Activated T-cell treated with anti-CD3 and anti-CD28 coated beads for 4 hours (primary cell): ENCODE data around the gene CFAP73.

Experiments
- DNase-seq: peaks from one replicate; pipeline ENCODE4 v3.0.0-alpha.2; 2020

The CFAP73 gene

DNA sequence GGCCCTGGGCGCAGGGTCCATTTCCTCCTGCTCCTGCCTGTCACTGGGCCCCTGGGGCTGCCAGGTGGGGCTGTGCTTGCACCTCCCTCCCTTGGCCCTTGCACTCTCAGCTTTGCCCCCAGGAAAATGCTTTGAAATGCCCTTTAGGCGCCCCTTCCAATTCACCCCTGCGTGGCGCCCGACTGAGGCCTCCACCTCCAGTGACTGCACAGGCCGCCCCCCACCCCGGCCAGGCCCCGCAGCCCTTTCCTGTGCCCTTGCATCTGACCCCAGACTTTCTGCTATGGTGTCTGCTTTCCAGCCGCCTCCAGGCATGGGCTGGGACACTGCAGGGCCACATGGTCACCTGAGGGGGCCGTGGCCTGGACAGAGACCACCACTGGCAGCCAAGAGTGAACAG is 18.3 kb downstream of the CFAP73 start:
- DNase-seq: no peak

DNA sequence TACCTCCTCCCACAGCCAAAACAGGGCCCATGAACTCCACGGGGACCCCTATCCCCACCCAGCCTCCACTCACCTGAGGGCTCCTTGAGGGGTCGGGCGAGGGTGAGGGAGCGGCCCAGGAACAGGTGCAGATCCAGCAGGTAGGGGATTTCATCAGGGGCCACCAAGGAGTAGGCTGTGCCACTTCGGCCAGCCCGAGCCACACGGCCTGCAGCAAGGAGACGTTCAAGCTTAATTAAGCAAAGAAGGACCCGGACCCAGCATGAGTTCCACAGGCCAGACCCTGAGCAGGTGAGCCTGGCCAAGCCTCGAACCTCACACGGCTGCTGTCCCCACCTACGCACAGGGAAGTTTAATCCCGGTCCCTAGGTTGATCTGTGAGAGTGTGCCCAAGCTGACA is 20.2 kb downstream of the CFAP73 start:
- DNase-seq: no peak

DNA sequence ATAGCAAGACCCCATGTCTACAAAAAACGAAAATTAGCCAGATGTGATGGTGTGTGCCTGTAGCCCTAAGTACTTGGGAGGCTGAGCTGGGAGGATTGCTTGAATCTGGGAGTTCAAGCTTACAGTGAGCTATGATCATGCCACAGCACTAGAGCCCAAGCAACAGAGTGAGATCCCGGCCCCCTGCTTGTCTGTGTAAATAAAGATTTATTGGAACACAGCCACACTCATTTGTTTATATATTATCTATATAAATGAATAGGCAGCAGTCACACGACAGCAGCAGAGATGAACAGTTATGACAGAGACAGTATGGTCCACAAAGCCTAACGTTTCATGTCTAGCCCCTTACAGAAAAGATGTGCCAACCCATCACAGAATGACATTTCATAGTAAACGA is 20.9 kb downstream of the CFAP73 start:
- no peak for DNase-seq

DNA sequence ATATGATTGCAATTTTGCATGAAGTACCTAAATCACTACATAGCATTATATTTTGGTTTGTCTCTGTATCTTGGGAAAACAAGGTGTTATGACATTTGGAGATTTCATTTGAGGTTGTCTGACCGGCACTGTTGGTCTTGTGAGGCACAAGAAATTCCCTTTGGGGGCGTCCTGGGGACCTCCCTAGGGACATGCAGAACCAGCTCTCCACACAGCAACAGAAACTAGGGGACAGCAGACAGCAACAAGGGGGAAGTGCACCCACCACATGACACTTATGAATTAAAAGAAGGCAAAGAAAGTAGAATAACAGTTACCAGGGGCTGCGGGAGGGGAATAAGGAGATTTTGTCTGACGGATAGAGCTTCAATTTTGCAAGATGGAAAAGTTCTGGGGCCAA is 21.4 kb downstream of the CFAP73 start:
- no peak for DNase-seq

DNA sequence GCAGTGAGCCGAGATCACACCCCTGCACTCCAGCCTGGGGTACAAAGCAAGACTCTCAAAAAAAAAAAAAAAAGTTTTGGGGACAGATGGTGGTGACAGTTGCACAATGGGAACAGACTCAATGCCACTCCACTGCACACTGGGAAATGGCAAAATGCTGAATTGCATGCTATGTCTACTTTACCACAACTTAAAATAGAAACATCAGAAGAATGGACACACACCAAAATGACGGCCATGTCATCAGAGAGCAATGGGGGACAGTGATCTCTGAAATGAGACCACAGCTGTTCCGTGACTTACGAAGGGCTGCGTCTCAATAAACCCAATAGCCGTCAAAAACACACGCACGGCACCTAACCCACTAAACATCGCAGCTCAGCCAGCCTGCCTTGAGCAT is 22.0 kb downstream of the CFAP73 start:
- DNase-seq: no peak

DNA sequence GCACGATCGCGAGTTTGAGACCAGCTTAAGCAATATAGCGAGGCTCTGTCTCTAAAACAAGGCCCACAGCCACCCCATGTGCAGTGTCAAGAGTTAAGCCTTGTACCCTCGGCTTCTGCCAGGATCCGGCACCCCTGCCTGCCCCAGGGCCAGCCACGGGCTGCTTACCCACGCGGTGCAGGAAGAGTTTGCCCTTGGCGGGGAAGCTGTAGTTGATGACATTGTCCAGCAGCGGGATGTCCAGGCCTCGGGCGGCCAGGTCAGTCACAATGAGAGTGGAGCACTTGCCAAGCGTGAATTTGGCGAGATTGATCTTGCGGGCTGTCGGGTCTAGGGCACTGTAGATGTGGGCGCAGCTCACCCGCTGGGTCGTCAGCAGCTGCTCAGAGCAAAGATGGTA is 22.7 kb downstream of the CFAP73 start:
- no peak for DNase-seq

DNA sequence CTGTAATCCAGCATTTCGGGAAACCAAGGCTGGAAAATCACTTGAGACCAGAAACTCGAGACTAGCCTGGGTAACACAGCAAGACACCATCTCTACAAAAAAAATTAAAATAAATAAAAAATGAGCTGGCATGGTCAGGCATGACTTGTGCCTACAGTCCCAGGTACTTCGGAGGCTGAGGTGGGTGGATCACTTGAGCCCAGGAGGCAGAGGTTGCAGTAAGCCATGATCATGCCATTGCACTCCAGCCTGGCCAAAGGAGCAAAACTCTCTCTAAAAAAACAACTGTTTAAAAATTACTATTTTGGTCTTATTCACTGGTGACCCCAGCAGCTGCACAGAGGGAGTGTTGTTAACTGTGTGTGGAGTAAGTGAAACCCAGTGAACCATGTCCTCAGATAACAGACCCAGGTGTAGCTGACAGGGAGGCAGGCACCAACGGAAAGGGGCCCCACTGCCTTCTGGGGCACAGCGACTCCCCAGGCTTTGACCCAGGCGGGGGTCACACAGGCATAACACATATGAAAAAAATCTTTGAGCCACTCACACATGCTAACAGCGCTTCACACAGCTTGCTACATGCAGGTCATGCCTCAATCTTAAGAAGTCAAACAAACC is 23.7 kb downstream of the CFAP73 start:
- DNase-seq: no peak

DNA sequence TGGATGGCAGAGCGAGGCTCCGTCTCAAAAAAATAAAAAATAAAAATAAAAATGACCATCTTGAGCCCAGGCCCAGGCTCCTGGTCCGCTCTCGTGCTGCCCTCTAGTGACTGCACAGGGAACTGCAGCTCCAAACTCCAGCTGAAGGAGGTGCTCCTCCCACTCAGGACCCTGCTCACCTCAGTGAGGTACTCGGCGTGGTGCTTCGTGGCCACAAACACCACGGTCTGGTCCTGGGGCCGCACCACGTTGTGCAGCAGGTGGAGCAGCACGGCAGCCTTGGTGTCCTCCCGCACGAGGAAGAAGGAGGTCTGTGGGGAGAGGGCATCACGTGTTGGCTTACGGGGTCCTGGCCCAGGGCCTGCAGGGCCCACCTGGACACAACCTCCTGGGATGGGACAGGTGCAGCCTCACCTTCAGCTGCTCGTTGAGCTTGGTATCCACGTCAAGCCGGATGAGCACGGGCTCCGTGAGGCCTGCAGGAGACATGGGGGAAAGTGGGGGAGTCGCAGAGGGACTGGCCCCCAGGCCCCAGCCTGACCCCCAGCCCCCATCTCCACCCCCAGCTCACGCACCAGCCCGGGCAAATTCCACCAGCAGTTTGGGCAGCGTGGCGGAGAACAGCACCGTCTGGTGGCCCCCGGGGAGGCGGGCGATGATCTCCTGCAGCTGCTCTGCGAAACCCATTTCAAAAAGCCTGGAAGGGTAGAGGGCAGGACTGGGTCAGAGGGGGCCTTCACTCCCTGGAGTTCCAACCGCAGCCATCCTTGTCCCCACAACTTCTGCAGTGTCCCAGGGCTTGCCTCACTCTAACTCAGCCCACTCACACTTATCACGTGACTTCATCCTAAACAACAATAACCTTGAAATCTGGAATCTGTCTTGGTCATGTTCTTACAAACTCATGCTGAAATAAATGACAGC is 25.2 kb downstream of the CFAP73 start:
- DNase-seq: peak; percentile 73

DNA sequence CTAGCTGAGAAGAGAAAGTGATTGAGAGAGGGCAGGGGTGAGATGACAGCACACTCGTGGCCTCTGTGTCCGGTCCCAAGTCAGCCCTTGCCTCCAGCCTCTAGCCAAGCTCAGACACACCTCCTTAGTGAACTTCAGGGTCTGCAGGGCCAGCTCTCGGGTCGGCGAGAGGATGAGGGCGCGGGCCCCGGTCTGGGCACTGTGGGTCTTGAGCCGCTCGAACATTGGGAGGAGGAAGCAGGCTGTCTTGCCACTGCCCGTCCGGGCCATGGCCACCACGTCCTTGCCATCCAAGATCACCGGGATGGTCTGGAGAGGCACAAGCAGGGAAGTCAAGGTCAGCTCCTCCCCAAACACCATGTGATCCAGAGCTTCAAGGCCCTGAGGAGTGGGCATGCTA is 29.5 kb downstream of the CFAP73 start:
- no peak for DNase-seq

DNA sequence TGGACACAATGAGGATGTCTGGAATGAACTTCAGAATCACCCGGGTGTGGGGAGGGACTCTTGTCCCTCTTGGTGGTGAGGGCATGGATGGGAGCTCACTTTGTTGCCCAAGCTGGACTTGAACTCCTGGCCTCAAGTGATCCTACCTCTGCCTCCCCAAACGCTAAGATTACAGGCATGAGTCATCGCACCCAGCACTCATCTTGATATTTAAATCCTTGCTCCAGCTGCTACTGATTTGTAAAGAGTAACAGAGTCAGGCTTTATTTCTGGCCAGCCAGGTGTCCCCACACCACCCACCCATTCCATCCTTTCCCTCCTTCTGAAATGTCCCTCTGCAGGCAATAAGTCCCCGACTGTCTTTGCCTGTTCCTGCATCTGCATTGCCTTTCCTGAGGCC is 30.8 kb downstream of the CFAP73 start:
- no peak for DNase-seq

DNA sequence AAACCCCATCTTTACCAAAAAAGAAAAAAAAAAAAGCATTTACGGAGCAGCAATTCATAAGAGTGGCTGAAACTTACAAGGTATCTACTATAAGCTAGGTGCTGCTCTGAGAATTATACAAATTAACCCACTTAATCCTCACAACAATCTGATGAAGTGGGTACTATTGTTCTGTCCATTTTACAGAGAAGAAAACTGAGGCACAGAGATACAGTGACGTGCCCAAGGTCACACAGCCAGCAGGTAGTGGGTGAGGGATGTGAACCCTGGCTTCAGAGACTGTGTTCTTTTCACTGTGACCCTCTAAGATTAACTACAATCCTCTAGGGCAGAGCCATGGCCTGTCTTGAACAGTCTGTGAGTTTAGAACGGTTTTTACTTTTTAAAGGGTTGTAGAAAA is 32.5 kb downstream of the CFAP73 start:
- no peak for DNase-seq

DNA sequence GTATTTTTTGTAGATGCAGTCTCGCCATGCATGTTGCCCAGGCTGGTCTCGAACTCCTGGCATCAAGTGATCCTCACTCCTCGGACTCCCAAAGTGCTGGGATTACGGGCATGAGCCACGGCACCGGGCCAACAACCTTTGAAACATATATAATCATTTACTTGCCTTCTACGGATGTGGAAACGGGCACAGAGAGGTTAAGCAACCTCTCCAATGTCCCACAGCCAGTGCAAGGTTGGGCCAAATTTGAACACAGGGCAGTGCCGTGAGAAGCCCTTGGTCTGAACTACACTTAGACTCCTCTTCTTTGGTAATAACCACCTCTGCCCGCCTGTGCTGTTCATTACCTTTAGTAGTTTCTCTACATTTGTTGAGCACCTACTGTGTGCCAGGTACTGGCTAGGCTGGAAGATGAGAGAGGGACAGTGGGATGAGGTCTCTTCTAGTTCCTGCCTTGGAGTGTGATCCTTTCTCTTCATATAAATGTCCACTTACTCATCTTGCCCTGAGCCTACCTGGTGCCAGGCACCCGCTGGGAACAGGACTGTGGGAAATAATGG is 33.6 kb downstream of the CFAP73 start:
- no peak for DNase-seq

DNA sequence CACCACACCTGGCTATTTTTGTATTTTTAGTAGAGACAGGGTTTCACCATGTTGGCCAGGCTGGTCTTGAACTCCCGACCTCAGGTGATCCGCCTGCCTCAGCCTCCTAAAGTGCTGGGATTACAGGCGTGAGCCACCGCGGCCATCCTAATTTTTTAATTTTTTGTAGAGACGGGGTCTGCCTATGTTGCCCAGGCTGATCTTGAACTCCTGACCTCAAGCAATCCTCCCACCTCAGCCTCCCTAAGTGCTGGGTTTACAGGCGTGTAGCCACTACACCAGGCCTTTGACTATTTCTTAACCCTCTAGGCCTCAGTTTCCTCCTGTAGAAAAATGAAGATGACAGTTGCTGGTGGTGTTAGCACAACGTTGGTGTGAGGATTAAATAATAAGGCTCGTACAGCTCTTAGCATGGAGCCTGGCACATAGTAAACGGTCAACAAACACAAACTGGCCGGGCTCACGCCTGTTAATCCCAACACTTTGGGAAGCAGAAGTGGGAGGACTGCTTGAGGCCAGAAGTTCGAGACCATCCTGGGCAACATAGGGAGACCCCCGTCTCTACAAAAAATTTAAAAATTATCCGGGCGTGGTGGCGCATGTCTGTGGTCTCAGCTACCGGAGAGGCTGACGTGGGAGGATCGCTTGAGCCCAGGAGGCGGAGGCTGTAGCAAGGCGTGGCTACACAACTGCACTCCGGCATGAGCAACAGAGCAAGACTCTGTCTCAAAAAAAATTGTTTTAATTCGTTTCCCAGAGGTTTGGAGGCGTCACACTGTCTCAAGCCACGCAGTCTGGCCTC is 34.8 kb downstream of the CFAP73 start:
- DNase-seq: no peak

DNA sequence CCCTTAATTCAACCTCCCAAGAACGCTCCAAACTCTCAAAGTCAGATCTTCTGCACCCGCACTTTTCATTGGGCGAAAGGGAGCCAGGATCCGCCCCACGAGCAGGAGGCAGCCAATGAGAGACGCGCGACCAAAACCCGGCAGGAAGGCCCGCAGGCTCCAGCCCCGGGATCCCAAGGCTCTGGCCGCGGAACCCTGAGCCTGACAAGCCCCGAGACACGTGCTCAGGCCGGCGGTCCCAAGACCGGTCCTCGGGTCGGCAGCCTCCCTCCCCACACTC is 35.3 kb downstream of the CFAP73 start:
- DNase-seq: peak; percentile 74

DNA sequence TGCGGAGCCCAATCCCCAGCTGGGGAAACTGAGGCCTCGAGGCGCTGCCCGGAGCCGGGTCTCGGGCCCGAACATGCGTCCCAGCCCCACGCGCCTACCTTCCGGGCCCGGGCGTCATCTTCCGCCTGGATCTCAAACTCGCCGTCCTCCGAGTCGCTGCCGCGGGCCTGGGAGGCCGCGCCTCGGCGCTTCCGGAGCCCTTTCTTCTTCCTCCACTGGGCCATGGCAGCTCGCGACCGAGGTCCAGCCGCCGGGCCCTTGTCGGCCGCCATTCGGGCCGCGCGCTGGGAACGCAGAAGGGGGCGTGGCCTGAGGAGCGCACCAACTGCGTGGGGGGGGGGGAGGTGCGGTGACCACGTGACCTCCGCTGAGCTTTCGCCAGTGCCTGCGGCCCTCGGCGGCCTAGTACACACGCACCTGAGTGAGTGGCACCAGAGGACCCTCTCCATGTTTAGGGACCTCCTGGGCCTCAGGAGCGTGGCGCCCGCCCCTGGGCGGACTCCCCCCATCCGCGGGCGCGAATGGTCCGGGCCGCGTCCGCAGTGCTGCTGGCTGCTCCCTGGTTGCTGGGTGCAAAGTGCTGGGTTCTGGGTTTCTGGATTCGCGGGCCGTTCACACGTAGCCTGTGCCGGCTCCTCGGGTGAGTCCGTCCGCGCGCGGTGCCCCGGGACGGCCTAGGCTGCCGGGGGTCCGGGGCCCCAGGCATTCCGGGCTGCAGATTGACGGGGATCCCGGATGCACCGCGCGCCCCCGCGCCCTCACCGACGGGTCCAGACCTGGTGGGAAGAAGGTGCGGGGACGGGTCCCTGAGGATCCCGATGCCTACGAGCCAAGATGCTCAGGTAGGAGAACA is 35.9 kb downstream of the CFAP73 start, which contains the start of the genes DDX54 and RITA1:
DDX54 (minus strand) TSS at position 299 of the 853 bp plus-strand sequence; CDS start at position 272, 27 bp downstream.
RITA1 (plus strand) TSS at position 542 of the 853 bp plus-strand sequence. CDS start 1,026 bp downstream, outside the sequence.
- DNase-seq: peak; percentile 74

DNA sequence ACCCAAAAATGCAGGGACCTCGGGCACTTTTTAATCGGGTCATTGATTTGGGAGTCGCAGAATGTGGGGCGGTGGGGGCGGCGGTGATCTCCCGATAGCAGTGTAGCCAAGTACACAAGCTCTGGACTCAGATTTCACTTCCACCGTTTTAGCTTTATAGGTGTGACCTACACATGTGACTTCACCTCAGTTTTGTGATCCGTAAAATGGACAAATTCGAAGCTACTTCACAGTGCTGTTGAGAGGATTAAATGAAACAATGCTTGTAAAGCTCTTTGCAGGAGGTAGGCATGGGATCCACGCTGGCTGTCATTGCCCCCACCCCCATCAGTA is 36.5 kb downstream of the CFAP73 start:
- DNase-seq: no peak

DNA sequence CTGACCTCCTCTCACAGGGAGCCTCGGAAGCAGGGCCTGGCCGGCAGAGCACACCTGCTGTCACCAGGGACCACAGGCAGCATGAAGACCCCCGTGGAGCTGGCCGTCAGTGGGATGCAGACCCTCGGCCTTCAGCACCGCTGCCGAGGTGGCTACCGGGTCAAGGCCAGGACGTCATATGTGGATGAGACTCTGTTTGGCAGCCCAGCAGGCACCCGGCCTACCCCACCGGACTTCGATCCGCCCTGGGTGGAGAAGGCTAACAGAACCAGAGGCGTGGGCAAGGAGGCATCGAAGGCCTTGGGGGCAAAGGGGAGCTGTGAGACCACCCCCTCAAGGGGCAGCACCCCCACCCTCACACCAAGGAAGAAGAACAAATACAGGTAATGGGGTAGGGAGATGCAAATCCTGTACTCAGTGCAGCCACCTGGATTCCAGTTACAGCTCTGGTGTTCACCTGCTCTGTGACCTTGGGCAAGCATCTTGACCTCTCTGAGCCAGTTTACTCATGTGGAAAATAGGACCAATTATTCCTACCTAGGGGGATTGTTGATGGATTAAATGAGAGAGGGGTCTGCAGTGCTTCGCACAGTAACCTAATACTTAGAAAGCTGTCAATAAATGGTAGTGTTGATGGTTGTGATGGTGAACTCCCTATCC is 37.3 kb downstream of the CFAP73 start:
- no peak for DNase-seq

DNA sequence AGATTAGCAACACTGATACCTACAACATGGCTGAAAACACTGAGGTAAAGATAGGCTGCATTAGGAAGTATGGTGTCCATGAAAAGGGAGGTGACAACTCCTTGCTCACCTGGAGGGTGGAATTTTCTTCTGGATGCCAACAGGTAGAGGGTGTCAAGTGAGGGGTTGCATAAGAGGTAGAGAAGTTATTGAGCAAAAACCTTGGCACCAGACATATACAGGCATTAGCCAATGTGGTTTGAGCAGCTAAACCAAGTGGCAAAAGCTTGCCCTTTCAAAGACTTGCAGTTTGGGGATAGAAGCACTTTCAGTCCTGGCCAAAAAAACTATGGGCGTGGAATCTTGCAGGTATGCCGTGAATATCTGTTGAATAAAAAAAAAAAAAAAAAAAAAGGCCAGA is 39.8 kb downstream of the CFAP73 start:
- no peak for DNase-seq

DNA sequence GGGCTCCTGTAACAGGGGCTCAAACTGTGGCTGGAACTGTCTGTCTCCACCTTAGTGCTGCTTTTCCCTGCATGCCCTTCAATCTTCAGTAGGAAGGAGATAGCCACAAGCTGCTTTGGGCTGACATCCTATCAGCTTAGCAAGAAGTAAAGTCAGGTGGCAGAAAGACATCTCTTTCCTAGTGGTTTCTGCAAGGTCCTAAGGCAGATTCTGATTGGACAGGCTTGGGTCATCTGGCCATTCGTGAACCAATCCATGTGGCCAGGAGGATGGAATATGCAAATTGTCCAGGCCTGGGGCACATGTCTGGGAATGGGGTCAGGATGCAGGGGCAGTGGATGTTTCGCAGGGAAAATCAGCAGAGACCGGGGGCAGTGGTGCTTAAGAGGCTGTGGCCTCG is 41.2 kb downstream of the CFAP73 start:
- no peak for DNase-seq

DNA sequence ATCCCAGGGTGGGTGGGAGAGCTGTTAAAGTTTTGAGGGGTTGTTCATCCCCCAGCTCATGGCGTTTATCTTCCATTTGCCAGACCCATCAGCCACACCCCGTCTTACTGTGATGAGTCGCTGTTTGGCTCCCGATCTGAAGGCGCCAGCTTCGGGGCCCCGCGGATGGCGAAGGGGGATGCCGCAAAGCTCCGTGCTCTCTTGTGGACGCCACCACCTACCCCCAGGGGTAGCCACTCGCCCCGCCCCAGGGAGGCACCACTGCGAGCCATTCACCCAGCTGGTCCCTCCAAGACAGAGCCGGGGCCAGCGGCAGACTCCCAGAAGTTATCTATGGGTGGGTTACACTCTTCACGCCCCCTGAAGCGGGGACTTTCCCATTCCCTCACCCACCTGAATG is 41.7 kb downstream of the CFAP73 start:
- no peak for DNase-seq

DNA sequence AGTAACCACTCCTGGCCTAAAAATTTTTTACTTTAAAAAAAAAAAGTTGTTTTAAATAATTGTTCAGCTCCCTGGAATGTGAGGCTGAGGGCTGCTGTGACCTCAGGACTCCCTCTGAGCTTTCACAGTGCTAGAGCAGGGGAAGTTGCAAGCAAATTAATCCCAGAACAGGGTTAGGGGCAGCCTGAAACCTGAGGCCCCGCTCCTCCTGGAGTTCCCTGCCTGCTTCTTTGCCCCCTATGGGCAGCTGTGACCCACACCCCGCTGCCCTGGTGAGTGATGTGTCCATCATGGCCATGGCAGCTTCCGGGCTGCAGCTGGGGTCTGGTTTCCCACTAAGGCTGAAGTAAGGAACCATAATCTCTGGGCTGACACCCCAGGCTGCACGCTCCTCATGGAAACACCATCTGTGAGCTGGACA is 45.5 kb downstream of the CFAP73 start:
- no peak for DNase-seq

DNA sequence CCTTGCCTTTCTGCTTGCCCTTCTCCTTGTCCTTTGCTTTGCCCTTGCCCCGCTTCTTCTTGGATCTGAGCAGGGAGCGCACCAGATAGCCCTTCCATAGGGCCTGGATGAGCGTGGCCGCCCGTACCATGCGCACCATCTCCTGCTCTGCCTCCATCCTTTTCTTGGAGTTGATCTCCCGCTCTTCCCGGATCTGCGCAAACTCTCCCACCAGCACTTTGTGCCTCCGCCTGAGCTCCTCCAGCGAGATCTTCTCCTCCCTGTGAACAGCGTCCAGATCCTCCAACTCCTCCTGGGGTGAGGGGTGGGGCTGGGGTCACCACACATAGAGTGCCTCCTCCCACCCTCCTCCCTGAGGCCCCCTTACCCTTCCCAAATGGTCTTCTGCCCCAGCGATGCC is 46.1 kb downstream of the CFAP73 start:
- no peak for DNase-seq
